ENCODE results near the gene SCML1.
"Not testable (repeated sequence)": the region's sequence is repeated elsewhere in the genome, so short reads cannot be mapped to it uniquely, and the experiment has no call there.

The SCML1 gene

DNA sequence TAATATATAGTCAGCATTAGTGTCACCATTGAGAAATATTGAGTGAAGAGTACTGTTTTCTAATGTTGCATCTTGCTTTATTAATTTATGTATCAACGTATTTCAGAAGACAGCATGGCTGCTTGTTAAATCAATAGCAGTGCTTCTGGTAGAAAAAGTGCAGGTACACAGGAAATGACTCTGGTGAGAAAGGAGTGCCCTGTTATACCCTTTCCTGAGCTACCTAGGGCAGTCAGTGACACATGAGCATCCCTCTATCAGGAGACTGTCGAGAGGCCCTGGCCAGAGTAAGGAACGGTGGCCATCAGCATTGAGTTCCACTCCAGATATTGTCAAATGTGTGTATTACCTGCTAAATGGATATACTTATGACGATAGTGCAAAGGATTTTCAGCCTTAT, 42.1 kb downstream of the SCML1 start:
- TF ChIP-seq, protein P1, sequence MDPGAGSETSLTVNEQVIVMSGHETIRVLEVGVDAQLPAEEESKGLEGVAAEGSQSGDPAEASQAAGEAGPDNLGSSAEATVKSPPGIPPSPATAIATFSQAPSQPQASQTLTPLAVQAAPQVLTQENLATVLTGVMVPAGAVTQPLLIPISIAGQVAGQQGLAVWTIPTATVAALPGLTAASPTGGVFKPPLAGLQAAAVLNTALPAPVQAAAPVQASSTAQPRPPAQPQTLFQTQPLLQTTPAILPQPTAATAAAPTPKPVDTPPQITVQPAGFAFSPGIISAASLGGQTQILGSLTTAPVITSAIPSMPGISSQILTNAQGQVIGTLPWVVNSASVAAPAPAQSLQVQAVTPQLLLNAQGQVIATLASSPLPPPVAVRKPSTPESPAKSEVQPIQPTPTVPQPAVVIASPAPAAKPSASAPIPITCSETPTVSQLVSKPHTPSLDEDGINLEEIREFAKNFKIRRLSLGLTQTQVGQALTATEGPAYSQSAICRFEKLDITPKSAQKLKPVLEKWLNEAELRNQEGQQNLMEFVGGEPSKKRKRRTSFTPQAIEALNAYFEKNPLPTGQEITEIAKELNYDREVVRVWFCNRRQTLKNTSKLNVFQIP (CRISPR knock-in tag; IDR thresholded peaks at IDR 0.05; ENCODE audit: borderline replicate concordance, low read depth): no peak
- no peak for TF ChIP-seq ZNF8 (CRISPR knock-in tag; IDR thresholded peaks at IDR 0.05)
- no peak for TF ChIP-seq SNAI2 (CRISPR knock-in tag; IDR thresholded peaks at IDR 0.05)
- TF ChIP-seq ZNF70 (CRISPR knock-in tag; IDR thresholded peaks at IDR 0.05): no peak
- TF ChIP-seq, protein P2, sequence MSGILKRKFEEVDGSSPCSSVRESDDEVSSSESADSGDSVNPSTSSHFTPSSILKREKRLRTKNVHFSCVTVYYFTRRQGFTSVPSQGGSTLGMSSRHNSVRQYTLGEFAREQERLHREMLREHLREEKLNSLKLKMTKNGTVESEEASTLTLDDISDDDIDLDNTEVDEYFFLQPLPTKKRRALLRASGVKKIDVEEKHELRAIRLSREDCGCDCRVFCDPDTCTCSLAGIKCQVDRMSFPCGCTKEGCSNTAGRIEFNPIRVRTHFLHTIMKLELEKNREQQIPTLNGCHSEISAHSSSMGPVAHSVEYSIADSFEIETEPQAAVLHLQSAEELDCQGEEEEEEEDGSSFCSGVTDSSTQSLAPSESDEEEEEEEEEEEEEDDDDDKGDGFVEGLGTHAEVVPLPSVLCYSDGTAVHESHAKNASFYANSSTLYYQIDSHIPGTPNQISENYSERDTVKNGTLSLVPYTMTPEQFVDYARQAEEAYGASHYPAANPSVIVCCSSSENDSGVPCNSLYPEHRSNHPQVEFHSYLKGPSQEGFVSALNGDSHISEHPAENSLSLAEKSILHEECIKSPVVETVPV (CRISPR knock-in tag; IDR thresholded peaks at IDR 0.05): no peak
- TF ChIP-seq ESRRG (CRISPR knock-in tag; IDR thresholded peaks at IDR 0.05): no peak
- TF ChIP-seq ARNTL (CRISPR knock-in tag; IDR thresholded peaks at IDR 0.05; ENCODE audit: borderline replicate concordance, low read depth): no peak
- TF ChIP-seq, protein P3, sequence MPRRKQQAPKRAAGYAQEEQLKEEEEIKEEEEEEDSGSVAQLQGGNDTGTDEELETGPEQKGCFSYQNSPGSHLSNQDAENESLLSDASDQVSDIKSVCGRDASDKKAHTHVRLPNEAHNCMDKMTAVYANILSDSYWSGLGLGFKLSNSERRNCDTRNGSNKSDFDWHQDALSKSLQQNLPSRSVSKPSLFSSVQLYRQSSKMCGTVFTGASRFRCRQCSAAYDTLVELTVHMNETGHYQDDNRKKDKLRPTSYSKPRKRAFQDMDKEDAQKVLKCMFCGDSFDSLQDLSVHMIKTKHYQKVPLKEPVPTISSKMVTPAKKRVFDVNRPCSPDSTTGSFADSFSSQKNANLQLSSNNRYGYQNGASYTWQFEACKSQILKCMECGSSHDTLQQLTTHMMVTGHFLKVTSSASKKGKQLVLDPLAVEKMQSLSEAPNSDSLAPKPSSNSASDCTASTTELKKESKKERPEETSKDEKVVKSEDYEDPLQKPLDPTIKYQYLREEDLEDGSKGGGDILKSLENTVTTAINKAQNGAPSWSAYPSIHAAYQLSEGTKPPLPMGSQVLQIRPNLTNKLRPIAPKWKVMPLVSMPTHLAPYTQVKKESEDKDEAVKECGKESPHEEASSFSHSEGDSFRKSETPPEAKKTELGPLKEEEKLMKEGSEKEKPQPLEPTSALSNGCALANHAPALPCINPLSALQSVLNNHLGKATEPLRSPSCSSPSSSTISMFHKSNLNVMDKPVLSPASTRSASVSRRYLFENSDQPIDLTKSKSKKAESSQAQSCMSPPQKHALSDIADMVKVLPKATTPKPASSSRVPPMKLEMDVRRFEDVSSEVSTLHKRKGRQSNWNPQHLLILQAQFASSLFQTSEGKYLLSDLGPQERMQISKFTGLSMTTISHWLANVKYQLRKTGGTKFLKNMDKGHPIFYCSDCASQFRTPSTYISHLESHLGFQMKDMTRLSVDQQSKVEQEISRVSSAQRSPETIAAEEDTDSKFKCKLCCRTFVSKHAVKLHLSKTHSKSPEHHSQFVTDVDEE (CRISPR knock-in tag; IDR thresholded peaks at IDR 0.05): no peak
- TF ChIP-seq ZFP30 (CRISPR knock-in tag; IDR thresholded peaks at IDR 0.05): no peak
- TF ChIP-seq ZNF565 (CRISPR knock-in tag; conservative IDR thresholded peaks at IDR 0.05; ENCODE audit: low read depth): no peak
- TF ChIP-seq ZFP3 (CRISPR knock-in tag; IDR thresholded peaks at IDR 0.05): no peak
- TF ChIP-seq, protein P4, sequence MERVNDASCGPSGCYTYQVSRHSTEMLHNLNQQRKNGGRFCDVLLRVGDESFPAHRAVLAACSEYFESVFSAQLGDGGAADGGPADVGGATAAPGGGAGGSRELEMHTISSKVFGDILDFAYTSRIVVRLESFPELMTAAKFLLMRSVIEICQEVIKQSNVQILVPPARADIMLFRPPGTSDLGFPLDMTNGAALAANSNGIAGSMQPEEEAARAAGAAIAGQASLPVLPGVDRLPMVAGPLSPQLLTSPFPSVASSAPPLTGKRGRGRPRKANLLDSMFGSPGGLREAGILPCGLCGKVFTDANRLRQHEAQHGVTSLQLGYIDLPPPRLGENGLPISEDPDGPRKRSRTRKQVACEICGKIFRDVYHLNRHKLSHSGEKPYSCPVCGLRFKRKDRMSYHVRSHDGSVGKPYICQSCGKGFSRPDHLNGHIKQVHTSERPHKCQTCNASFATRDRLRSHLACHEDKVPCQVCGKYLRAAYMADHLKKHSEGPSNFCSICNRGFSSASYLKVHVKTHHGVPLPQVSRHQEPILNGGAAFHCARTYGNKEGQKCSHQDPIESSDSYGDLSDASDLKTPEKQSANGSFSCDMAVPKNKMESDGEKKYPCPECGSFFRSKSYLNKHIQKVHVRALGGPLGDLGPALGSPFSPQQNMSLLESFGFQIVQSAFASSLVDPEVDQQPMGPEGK (CRISPR knock-in tag; IDR thresholded peaks at IDR 0.05; ENCODE audit: borderline replicate concordance): no peak
- no peak for TF ChIP-seq CSDC2 (CRISPR knock-in tag; IDR thresholded peaks at IDR 0.05)
- TF ChIP-seq ISL1 (CRISPR knock-in tag; IDR thresholded peaks at IDR 0.05): no peak
- TF ChIP-seq RARB (CRISPR knock-in tag; IDR thresholded peaks at IDR 0.05): no peak
- no peak for TF ChIP-seq TOX (CRISPR knock-in tag; IDR thresholded peaks at IDR 0.05; ENCODE audit: borderline replicate concordance)
- TF ChIP-seq, protein P5, sequence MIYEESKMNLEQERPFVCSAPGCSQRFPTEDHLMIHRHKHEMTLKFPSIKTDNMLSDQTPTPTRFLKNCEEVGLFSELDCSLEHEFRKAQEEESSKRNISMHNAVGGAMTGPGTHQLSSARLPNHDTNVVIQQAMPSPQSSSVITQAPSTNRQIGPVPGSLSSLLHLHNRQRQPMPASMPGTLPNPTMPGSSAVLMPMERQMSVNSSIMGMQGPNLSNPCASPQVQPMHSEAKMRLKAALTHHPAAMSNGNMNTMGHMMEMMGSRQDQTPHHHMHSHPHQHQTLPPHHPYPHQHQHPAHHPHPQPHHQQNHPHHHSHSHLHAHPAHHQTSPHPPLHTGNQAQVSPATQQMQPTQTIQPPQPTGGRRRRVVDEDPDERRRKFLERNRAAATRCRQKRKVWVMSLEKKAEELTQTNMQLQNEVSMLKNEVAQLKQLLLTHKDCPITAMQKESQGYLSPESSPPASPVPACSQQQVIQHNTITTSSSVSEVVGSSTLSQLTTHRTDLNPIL (CRISPR knock-in tag; IDR thresholded peaks at IDR 0.05; ENCODE audit: low read depth): no peak
- no peak for TF ChIP-seq ZC3H10 (CRISPR knock-in tag; IDR thresholded peaks at IDR 0.05)
- TF ChIP-seq GLIS3 (CRISPR knock-in tag; IDR thresholded peaks at IDR 0.05): no peak
- no peak for TF ChIP-seq TCF4 (CRISPR knock-in tag; IDR thresholded peaks at IDR 0.05; ENCODE audit: borderline replicate concordance)
- ATAC-seq: no peak

DNA sequence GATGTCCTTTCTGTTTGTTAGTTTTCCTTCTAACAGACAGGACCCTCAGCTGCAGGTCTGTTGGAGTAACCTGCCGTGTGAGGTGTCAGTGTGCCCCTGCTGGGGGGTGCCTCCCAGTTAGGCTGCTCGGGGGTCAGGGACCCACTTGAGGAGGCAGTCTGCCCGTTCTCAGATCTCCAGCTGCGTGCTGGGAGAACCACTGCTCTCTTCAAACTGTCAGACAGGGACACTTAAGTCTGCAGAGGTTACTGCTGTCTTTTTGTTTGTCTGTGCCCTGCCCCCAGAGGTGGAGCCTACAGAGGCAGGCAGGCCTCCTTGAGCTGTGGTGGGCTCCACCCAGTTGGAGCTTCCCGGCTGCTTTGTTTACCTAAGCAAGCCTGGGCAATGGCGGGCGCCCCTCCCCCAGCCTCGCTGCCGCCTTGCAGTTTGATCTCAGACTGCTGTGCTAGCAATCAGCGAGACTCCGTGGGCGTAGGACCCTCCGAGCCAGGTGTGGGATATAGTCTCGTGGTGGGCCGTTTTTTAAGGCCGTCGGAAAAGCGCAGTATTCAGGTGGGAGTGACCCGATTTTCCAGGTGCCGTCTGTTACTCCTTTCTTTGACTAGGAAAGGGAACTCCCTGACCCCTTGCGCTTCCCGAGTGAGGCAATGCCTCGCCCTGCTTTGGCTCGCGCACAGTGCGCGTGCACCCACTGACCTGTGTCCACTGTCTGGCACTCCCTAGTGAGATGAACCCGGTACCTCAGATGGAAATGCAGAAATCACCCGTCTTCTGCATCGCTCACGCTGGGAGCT, 49.5 kb downstream of the SCML1 start:
- not testable (repeated sequence) for ATAC-seq

DNA sequence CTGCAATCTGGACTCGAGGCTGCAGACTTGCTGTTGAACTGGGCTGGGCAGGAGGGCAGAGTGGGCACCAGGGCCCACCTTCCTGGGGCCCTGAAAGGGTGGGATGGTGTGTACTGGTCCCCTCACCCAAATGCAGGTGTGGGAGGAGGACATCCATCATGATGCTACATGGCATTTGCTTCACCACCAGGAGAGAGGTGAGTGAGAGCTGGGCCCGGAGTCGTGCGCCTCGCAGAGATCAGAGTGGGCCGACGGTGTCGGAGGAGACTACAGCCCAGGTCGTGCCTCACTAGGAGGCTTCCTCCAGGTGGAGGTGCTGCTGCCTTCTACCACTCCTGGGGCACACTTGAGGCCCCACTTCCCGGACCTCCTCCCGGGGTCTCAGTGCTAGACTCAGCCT, 50.3 kb downstream of the SCML1 start:
- no peak for ATAC-seq
- TF ChIP-seq RARB (CRISPR knock-in tag; IDR thresholded peaks at IDR 0.05): no peak
- TF ChIP-seq ZNF70 (CRISPR knock-in tag; IDR thresholded peaks at IDR 0.05): no peak
- TF ChIP-seq PPARA (CRISPR knock-in tag; IDR thresholded peaks at IDR 0.05; ENCODE audit: borderline replicate concordance): no peak
- no peak for TF ChIP-seq SNAI2 (CRISPR knock-in tag; IDR thresholded peaks at IDR 0.05)
- TF ChIP-seq, protein P2 (CRISPR knock-in tag; IDR thresholded peaks at IDR 0.05): no peak
- TF ChIP-seq GLIS3 (CRISPR knock-in tag; IDR thresholded peaks at IDR 0.05): no peak
- no peak for TF ChIP-seq ISL1 (CRISPR knock-in tag; IDR thresholded peaks at IDR 0.05)
- no peak for TF ChIP-seq TOX (CRISPR knock-in tag; IDR thresholded peaks at IDR 0.05; ENCODE audit: borderline replicate concordance)
- TF ChIP-seq ZNF8 (CRISPR knock-in tag; IDR thresholded peaks at IDR 0.05): no peak
- no peak for TF ChIP-seq TCF4 (CRISPR knock-in tag; IDR thresholded peaks at IDR 0.05; ENCODE audit: borderline replicate concordance)
- no peak for TF ChIP-seq BACH2 (CRISPR knock-in tag; IDR thresholded peaks at IDR 0.05; ENCODE audit: borderline replicate concordance)
- no peak for TF ChIP-seq ARNTL (CRISPR knock-in tag; IDR thresholded peaks at IDR 0.05; ENCODE audit: borderline replicate concordance, low read depth)
- TF ChIP-seq, protein P5 (CRISPR knock-in tag; IDR thresholded peaks at IDR 0.05; ENCODE audit: low read depth): no peak
- no peak for TF ChIP-seq ZFP30 (CRISPR knock-in tag; IDR thresholded peaks at IDR 0.05)
- TF ChIP-seq ZFP3 (CRISPR knock-in tag; IDR thresholded peaks at IDR 0.05): no peak
- TF ChIP-seq, protein P4 (CRISPR knock-in tag; IDR thresholded peaks at IDR 0.05; ENCODE audit: borderline replicate concordance): no peak

Data from SK-N-SH treated with all-trans-retinoic acid at 6 μM for 48 hours (cell line).